SK-N-SH treated with all-trans-retinoic acid at 6 μM for 48 hours (cell line): ENCODE results near the gene PHF11.

Experiments used
- ATAC-seq: fragments of 200-7000 bp; cut with Tn5 transposase; 3 replicates; pipeline ENCODE4 v1.9.1; 2020; ENCODE audit warnings: mild to moderate bottlenecking, moderate library complexity
- ARNTL ChIP-seq: fragments of 450-650 bp; formaldehyde crosslinking; IDR thresholded peaks from 2 replicates; pipeline ENCODE4 v1.5.0; 2020; ENCODE audit warnings: low read depth, mild to moderate bottlenecking, moderate library complexity, borderline replicate concordance
- BACH2 ChIP-seq: fragments of 250-450 bp; sonication (Bioruptor Pico); IDR thresholded peaks from 2 replicates; pipeline ENCODE4 v1.9.0; 2021; ENCODE audit warnings: mild to moderate bottlenecking, borderline replicate concordance
- CSDC2 ChIP-seq: fragments of 250-450 bp; sonication (Bioruptor Pico); IDR thresholded peaks from 2 replicates; pipeline ENCODE4 v1.5.0; 2020; ENCODE audit warnings: mild to moderate bottlenecking, moderate library complexity
- ESRRG ChIP-seq: fragments of 250-450 bp; sonication (Bioruptor Pico); IDR thresholded peaks from 2 replicates; pipeline ENCODE4 v1.6.1; 2021; ENCODE audit warnings: mild to moderate bottlenecking
- GLIS3 ChIP-seq: fragments of 250-450 bp; sonication (Bioruptor Pico); IDR thresholded peaks from 2 replicates; pipeline ENCODE4 v1.5.0; 2020; ENCODE audit warnings: mild to moderate bottlenecking, moderate library complexity
- ISL1 ChIP-seq: fragments of 250-450 bp; sonication (Bioruptor Pico); IDR thresholded peaks from 2 replicates; pipeline ENCODE4 v2.1.2; 2022; ENCODE audit warnings: mild to moderate bottlenecking, moderate library complexity
- OSR1 ChIP-seq: fragments of 250-450 bp; sonication (Bioruptor Pico); IDR thresholded peaks from 2 replicates; pipeline ENCODE4 v1.8.0; 2022; ENCODE audit warnings: moderate library complexity, mild to moderate bottlenecking, inconsistent platforms
- PPARA ChIP-seq: fragments of 250-450 bp; sonication (Bioruptor Pico); IDR thresholded peaks from 2 replicates; pipeline ENCODE4 v1.5.0; 2020; ENCODE audit warnings: mild to moderate bottlenecking, borderline replicate concordance
- RARB ChIP-seq: fragments of 250-450 bp; sonication (Bioruptor Pico); IDR thresholded peaks from 2 replicates; pipeline ENCODE4 v1.8.0; 2021; ENCODE audit warnings: mild to moderate bottlenecking, moderate library complexity
- TCF4 ChIP-seq: fragments of 250-450 bp; sonication (Bioruptor Pico); IDR thresholded peaks from 2 replicates; pipeline ENCODE4 v1.8.0; 2021; ENCODE audit warnings: mild to moderate bottlenecking, moderate library complexity, borderline replicate concordance
- TOX ChIP-seq: fragments of 250-450 bp; sonication (Bioruptor Pico); IDR thresholded peaks from 2 replicates; pipeline ENCODE4 v1.8.0; 2021; ENCODE audit warnings: mild to moderate bottlenecking, moderate library complexity, borderline replicate concordance
- ZC3H10 ChIP-seq: fragments of 250-450 bp; sonication (Bioruptor Pico); IDR thresholded peaks from 2 replicates; pipeline ENCODE4 v1.5.1; 2021; ENCODE audit warnings: mild to moderate bottlenecking, moderate library complexity
- ZFP3 ChIP-seq: fragments of 250-450 bp; sonication (Bioruptor Pico); IDR thresholded peaks from 2 replicates; pipeline ENCODE4 v1.5.0; 2020; ENCODE audit warnings: mild to moderate bottlenecking, moderate library complexity
- ZFP30 ChIP-seq: fragments of 450-650 bp; formaldehyde crosslinking; IDR thresholded peaks from 2 replicates; pipeline ENCODE4 v1.5.0; 2022; ENCODE audit warnings: mild to moderate bottlenecking, moderate library complexity
- ZNF565 ChIP-seq: fragments of 450-650 bp; formaldehyde crosslinking; conservative IDR thresholded peaks from 2 replicates; pipeline ENCODE4 v1.5.0; 2020; ENCODE audit warnings: low read depth, mild to moderate bottlenecking, moderate library complexity
- ZNF70 ChIP-seq: fragments of 450-650 bp; formaldehyde crosslinking; IDR thresholded peaks from 2 replicates; pipeline ENCODE4 v1.5.0; 2020; ENCODE audit warnings: mild to moderate bottlenecking, moderate library complexity
- ZNF8 ChIP-seq: fragments of 450-650 bp; formaldehyde crosslinking; IDR thresholded peaks from 2 replicates; pipeline ENCODE4 v1.5.0; 2020; ENCODE audit warnings: mild to moderate bottlenecking, moderate library complexity
- TF ChIP-seq, protein P1 (sequence below): fragments of 250-450 bp; sonication (Bioruptor Pico); IDR thresholded peaks from 2 replicates; pipeline ENCODE4 v1.8.0; 2020; ENCODE audit warnings: mild to moderate bottlenecking, moderate library complexity, borderline replicate concordance
- TF ChIP-seq, protein P2 (sequence below): fragments of 250-450 bp; sonication (Bioruptor Pico); IDR thresholded peaks from 2 replicates; pipeline ENCODE4 v1.5.0; 2020; ENCODE audit warnings: mild to moderate bottlenecking, moderate library complexity
- TF ChIP-seq, protein P3 (sequence below): fragments of 250-450 bp; sonication (Bioruptor Pico); IDR thresholded peaks from 2 replicates; pipeline ENCODE4 v1.5.1; 2021; ENCODE audit warnings: mild to moderate bottlenecking, moderate library complexity
- TF ChIP-seq, protein P4 (sequence below): fragments of 250-450 bp; sonication (Bioruptor Pico); IDR thresholded peaks from 2 replicates; pipeline ENCODE4 v1.8.0; 2021; ENCODE audit warnings: low read depth, mild to moderate bottlenecking, moderate library complexity, borderline replicate concordance
- TF ChIP-seq, protein P5 (sequence below): fragments of 250-450 bp; sonication (Bioruptor Pico); IDR thresholded peaks from 2 replicates; pipeline ENCODE4 v1.5.1; 2020; ENCODE audit warnings: low read depth, mild to moderate bottlenecking, moderate library complexity

Gene PHF11

GRCh38 chr13:49536144-49536873 is 40.6 kb downstream of the PHF11 start:
- no peak for ATAC-seq
- TF ChIP-seq OSR1 (CRISPR knock-in tag) (no peak), GLIS3 (no peak), ISL1 (CRISPR knock-in tag) (no peak), ZNF70 (CRISPR knock-in tag) (no peak), RARB (CRISPR knock-in tag) (no peak), ESRRG (CRISPR knock-in tag) (no peak), ZC3H10 (CRISPR knock-in tag) (no peak), ZFP30 (CRISPR knock-in tag) (no peak), BACH2 (no peak)
- TF ChIP-seq, protein P1, sequence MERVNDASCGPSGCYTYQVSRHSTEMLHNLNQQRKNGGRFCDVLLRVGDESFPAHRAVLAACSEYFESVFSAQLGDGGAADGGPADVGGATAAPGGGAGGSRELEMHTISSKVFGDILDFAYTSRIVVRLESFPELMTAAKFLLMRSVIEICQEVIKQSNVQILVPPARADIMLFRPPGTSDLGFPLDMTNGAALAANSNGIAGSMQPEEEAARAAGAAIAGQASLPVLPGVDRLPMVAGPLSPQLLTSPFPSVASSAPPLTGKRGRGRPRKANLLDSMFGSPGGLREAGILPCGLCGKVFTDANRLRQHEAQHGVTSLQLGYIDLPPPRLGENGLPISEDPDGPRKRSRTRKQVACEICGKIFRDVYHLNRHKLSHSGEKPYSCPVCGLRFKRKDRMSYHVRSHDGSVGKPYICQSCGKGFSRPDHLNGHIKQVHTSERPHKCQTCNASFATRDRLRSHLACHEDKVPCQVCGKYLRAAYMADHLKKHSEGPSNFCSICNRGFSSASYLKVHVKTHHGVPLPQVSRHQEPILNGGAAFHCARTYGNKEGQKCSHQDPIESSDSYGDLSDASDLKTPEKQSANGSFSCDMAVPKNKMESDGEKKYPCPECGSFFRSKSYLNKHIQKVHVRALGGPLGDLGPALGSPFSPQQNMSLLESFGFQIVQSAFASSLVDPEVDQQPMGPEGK (CRISPR knock-in tag), result no peak
- TF ChIP-seq, protein P2, sequence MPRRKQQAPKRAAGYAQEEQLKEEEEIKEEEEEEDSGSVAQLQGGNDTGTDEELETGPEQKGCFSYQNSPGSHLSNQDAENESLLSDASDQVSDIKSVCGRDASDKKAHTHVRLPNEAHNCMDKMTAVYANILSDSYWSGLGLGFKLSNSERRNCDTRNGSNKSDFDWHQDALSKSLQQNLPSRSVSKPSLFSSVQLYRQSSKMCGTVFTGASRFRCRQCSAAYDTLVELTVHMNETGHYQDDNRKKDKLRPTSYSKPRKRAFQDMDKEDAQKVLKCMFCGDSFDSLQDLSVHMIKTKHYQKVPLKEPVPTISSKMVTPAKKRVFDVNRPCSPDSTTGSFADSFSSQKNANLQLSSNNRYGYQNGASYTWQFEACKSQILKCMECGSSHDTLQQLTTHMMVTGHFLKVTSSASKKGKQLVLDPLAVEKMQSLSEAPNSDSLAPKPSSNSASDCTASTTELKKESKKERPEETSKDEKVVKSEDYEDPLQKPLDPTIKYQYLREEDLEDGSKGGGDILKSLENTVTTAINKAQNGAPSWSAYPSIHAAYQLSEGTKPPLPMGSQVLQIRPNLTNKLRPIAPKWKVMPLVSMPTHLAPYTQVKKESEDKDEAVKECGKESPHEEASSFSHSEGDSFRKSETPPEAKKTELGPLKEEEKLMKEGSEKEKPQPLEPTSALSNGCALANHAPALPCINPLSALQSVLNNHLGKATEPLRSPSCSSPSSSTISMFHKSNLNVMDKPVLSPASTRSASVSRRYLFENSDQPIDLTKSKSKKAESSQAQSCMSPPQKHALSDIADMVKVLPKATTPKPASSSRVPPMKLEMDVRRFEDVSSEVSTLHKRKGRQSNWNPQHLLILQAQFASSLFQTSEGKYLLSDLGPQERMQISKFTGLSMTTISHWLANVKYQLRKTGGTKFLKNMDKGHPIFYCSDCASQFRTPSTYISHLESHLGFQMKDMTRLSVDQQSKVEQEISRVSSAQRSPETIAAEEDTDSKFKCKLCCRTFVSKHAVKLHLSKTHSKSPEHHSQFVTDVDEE (CRISPR knock-in tag), result no peak
- TF ChIP-seq, protein P3, sequence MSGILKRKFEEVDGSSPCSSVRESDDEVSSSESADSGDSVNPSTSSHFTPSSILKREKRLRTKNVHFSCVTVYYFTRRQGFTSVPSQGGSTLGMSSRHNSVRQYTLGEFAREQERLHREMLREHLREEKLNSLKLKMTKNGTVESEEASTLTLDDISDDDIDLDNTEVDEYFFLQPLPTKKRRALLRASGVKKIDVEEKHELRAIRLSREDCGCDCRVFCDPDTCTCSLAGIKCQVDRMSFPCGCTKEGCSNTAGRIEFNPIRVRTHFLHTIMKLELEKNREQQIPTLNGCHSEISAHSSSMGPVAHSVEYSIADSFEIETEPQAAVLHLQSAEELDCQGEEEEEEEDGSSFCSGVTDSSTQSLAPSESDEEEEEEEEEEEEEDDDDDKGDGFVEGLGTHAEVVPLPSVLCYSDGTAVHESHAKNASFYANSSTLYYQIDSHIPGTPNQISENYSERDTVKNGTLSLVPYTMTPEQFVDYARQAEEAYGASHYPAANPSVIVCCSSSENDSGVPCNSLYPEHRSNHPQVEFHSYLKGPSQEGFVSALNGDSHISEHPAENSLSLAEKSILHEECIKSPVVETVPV (CRISPR knock-in tag), result no peak
- TF ChIP-seq, protein P4, sequence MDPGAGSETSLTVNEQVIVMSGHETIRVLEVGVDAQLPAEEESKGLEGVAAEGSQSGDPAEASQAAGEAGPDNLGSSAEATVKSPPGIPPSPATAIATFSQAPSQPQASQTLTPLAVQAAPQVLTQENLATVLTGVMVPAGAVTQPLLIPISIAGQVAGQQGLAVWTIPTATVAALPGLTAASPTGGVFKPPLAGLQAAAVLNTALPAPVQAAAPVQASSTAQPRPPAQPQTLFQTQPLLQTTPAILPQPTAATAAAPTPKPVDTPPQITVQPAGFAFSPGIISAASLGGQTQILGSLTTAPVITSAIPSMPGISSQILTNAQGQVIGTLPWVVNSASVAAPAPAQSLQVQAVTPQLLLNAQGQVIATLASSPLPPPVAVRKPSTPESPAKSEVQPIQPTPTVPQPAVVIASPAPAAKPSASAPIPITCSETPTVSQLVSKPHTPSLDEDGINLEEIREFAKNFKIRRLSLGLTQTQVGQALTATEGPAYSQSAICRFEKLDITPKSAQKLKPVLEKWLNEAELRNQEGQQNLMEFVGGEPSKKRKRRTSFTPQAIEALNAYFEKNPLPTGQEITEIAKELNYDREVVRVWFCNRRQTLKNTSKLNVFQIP (CRISPR knock-in tag), result no peak
- TF ChIP-seq, all 23 proteins: peak for 0

GRCh38 chr13:49538404-49538803 is 42.7 kb downstream of the PHF11 start:
- ATAC-seq, result no peak
- TF ChIP-seq ZNF70 (CRISPR knock-in tag) (no peak), PPARA (CRISPR knock-in tag) (no peak), GLIS3 (no peak), BACH2 (no peak), ZC3H10 (CRISPR knock-in tag) (no peak), ARNTL (CRISPR knock-in tag) (no peak), ISL1 (CRISPR knock-in tag) (no peak), CSDC2 (CRISPR knock-in tag) (no peak), ZNF565 (CRISPR knock-in tag) (no peak), ZFP3 (no peak), TCF4 (no peak), TOX (CRISPR knock-in tag) (no peak), OSR1 (CRISPR knock-in tag) (no peak), ZFP30 (CRISPR knock-in tag) (no peak), ZNF8 (CRISPR knock-in tag) (no peak)
- TF ChIP-seq, protein P4 (CRISPR knock-in tag), result no peak
- TF ChIP-seq, protein P5, sequence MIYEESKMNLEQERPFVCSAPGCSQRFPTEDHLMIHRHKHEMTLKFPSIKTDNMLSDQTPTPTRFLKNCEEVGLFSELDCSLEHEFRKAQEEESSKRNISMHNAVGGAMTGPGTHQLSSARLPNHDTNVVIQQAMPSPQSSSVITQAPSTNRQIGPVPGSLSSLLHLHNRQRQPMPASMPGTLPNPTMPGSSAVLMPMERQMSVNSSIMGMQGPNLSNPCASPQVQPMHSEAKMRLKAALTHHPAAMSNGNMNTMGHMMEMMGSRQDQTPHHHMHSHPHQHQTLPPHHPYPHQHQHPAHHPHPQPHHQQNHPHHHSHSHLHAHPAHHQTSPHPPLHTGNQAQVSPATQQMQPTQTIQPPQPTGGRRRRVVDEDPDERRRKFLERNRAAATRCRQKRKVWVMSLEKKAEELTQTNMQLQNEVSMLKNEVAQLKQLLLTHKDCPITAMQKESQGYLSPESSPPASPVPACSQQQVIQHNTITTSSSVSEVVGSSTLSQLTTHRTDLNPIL (CRISPR knock-in tag), result no peak
- TF ChIP-seq, protein P3 (CRISPR knock-in tag), result no peak
- TF ChIP-seq, protein P2 (CRISPR knock-in tag), result no peak
